GM18502 (cell line): ENCODE data around the gene EXOC3L4.
"Not testable (repeated sequence)": the region's sequence is repeated elsewhere in the genome, so short reads cannot be mapped to it uniquely, and the experiment has no call there.

Experiments used
- ATAC-seq: cut with Tn5 transposase; IDR thresholded peaks from one replicate; pipeline ENCODE4 v1.9.1; 2021; ENCODE audit warnings: mild to moderate bottlenecking; ENCODE audit not compliant: unreplicated experiment, poor library complexity

The EXOC3L4 gene

GRCh38 chr14:103094406-103095209 is at the start of gene EXOC3L4:
EXOC3L4 (plus strand) TSS chr14:103094725; CDS start chr14:103100220, 5,495 bp downstream.
- ATAC-seq = no peak

- ATAC-seq = peak; percentile 55
These were observed 49.1 kb upstream of the EXOC3L4 start for GRCh38 chr14:103045371-103045869.

DNA sequence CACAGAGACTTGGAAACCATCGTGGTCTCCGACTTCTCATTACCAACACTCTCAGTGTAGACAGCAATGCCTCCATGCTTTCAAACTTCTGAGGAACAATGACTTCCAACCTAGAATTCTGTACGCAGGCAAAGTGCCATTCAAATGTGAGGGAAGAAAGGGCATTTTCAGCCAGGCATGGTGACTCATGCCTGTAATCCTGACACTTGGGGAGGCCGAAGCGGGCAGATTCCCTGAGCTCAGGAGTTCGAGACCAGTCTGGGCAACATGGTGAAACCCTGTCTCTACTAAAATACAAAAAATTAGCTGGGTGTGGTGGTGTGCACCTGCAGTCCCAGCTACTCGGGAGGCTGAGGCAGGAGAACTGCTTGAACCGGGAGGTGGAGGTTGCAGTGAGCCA is 47.1 kb upstream of the EXOC3L4 start:
- not testable (repeated sequence) for ATAC-seq

- ATAC-seq = no peak
These were observed 43.6 kb upstream of the EXOC3L4 start for GRCh38 chr14:103050935-103051334.

DNA sequence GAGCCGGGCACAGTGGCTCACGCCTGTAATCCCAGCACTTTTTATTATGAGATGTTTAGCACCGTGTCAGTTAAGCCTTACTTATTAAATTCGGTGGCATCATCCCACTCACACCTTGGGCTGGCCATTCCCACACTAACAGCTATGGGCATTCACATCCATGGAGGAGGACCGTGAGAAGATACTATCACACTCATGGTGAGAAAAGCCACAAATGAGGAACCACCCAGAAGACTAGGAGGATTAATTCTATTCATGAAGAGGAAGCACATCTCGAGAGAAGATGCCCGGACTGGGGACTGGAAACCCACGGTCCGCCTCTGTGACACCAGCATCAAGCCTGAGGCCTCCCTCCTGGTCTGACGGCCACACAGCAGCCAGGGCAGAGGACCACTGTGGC is 42.1 kb upstream of the EXOC3L4 start:
- no peak for ATAC-seq

DNA sequence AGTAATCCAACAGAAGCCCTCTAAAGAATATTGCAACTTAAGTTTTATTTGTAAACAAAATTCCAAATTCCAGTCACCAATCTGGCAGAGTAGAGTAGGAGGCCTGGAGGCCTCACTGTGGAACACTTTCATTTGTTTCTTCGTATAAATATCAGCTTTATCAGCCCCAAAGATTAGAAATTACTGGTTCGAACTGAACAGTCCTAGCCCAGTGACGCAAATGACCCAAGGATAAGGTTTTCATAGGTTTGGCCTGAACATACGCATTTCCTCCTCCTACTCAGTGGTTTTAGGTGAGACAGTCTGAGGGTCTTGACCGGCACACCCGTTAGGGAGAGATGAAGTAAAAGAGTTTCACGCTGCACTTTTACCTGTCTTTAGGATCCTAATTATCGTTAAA is 38.8 kb upstream of the EXOC3L4 start:
- no peak for ATAC-seq

DNA sequence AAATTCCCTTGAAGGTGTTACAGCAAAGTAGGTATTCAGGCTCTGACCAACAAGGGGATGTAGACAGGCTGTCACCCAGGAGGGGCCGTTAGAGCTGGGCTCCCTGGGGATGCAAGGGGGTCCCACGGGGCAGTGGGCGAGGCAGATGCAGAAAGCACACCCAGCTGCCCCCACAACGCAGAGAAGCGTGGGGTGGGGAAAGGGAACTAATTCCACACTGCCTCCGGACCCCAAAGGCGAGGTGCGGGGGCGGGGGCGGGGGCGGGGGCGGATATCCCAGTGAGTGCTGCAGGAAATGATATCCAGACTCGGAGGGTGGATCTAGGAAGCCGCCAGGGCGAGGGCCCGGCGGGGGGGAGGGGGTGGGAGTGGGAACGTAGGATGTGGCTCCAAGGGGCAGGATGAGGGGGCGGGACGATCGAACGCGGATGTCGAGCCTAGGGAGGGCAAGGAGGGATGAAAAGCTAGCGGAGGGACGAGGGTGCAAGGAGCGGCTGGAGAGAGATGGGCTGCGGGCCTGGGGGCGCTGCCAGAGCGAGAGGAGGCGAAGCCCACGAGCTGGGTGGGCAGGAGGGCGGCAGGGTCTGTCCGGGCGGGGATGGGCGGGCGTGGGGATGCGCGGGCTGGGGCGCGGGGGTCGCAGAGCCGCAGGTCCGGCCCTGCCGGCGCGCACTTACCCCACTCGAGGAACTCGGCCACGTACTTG is 38.0 kb upstream of the EXOC3L4 start:
- ATAC-seq = no peak

DNA sequence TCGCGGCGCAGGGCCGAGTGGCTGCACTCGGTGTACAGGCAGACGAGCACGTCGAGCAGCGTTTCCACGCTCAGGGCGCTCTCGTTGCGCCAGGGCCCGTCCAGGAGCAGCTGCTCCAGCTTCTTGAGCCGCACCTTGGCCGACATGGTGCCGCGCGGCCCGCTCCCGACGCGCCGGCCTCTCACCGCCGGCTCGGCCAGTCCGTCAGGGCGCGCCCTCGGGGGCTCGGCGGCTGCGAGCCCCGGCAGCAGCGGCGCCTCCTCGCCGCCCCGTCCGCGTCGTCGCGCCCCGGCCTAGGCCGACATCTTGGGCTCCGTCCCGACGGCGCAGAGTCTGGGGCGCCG is 37.5 kb upstream of the EXOC3L4 start:
- ATAC-seq = peak; percentile 33

DNA sequence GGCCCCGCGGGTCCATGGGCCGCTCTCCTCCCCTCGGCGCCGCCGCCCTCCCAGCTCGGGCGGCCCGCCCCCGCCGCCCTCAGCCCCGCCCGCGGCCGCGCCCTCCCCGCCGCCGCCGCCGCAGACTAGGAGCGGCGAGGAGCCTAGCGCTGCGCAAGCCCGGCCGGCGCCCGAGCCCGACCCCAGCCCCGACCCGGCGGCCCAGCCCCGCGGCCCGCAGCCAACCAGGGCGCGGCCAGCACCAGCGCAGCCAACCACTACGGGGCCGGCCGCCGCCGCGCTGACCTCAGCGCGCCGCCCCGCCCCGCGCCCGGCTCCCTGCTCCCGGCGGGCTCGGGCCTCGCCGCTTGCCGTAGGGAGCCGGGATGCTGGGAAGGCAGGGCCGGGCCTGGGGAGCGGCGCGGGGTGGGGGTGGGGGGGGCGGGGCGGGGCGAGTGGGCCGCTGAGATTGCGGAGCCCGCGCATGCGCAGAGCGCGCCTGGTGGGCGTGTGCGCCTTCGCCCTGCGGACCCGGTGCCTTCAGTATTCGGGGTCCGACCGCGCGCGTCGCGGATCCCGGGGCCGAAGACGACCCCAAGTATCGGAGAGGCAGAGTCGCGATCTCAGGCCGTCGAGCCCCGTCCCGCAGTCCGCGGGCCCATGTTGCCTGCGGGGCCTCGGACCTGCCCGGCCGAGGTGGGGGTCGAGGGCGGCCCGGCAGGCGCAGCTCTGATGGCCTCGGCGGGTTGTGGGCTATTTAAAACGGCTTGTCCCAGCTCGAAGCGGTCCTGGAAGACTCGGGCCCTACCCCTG is 37.0 kb upstream of the EXOC3L4 start, which contains the start of gene CDC42BPB:
Gene CDC42BPB (minus strand): TSS at position 178 of the 792 bp plus-strand sequence. CDS start 376 bp downstream, outside the sequence.
- peak; percentile 85 for ATAC-seq

DNA sequence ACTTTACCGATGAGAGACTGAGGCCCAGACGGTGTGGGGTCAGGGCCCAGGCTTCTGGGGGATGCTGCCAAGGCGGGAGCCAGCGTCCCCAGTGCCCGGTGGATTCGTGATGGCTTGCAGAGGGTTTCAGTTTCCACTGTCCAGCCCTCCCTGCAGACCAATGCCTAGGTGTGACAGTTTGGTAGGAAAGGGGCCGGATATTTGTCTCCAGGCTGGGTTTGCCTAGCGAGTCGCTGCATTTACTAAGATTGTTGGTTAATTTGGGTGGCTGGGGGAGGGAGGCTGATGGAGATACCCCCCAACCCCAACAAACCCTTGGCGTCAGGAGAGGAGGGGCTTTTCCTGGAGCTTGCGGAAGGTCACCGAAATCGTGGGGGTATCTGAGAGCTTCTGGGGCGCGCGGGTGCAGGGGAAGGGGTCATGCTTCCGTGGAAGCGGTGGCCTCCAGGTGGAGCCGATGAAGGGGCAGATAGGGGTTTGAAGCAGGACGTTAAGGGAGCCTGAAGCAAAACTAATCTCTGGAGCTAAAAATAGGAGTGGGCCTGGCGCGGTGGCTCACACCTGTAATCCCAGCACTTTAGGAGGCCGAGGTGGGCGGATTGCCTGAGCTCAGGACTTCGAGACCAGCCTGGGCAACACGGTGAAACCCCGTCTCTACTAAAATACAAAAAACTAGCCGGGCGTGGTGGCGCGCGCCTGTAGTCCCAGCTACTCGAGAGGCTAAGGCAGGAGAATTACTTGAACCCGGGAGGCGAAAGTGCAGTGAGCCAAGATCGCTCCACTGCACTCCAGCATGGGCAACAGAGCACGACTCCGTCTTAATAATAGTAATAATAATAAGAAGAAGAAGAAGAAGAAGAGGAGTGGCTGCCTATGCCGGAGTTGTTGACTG is 36.1 kb upstream of the EXOC3L4 start:
- ATAC-seq = no peak

GRCh38 chr14:103059556-103059955 is 35.0 kb upstream of the EXOC3L4 start:
- ATAC-seq = no peak

- no peak for ATAC-seq
These were observed 33.0 kb upstream of the EXOC3L4 start for GRCh38 chr14:103061482-103061976.

GRCh38 chr14:103064436-103064835 is 30.1 kb upstream of the EXOC3L4 start:
- no peak for ATAC-seq

DNA sequence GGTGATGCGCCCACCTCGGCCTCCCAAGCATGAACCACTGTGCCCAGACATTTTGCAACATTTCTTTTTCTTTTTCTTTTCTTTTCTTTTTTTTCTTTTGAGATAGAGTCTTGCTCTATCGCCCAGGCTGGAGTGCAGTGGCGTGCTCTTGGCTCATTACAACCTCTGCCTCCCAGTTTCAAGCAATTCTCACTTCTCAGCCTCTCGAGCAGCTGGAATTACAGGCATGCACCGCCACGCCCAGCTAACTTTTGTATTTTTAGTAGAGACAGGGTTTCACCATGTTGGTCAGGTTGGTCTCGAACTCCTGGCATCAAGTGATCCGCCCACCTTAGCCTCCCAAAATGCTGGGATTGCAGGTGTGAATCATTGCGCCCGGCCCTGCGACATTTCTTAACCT is 29.5 kb upstream of the EXOC3L4 start:
- no peak for ATAC-seq

DNA sequence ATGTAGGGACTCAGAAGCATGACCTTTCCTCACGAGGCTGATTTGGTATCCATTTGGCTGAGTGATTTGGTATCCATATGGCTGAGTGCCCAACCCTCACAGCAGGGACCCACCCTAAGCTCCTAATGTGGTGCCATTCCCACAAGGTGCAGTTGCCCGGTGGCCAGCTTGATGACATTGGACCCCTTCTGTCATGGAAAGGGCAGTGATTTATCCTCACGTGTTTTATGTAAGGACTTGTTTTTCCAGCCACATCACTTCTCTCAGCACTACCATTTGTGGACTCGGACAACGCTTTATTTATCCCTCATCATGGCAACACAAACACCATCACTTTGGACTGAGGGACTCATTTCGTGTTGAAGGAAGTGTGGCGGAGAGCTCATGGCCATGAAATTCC is 28.7 kb upstream of the EXOC3L4 start:
- no peak for ATAC-seq

- no peak for ATAC-seq
These were observed 28.1 kb upstream of the EXOC3L4 start for GRCh38 chr14:103066399-103066798.

DNA sequence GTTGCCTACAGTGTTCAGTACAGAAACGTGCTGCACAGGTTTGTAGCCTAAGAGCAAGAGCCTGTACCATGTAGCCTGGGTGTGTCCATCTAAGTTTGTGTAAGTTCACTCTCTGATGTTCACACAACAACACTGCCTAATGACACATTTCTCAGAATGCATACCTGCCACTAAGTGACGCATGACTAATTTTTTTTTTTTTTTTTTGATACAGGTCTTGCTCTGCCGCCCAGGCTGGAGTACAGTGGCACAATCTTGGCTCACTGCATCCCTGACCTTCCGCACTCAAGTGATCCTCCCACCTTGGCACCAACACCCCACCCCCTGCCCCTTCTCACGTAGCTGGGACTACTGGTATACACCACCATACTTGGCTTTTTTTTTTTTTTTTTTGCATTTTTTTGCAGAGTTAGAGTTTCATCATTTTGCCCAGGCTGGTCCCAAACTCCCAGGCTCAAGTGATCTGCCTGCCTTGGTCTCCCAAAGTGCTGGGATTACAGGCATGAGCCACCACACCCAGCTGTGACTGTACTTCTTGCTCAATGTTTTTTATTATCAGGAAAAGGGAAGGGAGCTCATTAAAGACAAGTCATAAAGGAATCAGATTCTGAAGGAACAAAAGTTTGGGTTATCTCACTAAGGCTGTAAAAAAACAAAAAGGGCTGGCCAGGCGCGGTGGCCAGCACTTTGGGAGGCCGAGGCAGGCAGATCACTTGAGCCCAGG is 27.1 kb upstream of the EXOC3L4 start:
- ATAC-seq = no peak

- no peak for ATAC-seq
These were observed 26.0 kb upstream of the EXOC3L4 start for GRCh38 chr14:103068351-103069073.
